Ecto neural progenitor cell (in vitro differentiated cells): ENCODE results near the gene ARMCX6.
"Not testable (repeated sequence)": the region's sequence is repeated elsewhere in the genome, so short reads cannot be mapped to it uniquely, and the experiment has no call there.

ENCODE experiments used
- DNase-seq: peaks from one replicate; pipeline ENCODE4 v3.0.0-alpha.2; 2018; ENCODE audit warnings: low spot score

ARMCX6 gene

DNA sequence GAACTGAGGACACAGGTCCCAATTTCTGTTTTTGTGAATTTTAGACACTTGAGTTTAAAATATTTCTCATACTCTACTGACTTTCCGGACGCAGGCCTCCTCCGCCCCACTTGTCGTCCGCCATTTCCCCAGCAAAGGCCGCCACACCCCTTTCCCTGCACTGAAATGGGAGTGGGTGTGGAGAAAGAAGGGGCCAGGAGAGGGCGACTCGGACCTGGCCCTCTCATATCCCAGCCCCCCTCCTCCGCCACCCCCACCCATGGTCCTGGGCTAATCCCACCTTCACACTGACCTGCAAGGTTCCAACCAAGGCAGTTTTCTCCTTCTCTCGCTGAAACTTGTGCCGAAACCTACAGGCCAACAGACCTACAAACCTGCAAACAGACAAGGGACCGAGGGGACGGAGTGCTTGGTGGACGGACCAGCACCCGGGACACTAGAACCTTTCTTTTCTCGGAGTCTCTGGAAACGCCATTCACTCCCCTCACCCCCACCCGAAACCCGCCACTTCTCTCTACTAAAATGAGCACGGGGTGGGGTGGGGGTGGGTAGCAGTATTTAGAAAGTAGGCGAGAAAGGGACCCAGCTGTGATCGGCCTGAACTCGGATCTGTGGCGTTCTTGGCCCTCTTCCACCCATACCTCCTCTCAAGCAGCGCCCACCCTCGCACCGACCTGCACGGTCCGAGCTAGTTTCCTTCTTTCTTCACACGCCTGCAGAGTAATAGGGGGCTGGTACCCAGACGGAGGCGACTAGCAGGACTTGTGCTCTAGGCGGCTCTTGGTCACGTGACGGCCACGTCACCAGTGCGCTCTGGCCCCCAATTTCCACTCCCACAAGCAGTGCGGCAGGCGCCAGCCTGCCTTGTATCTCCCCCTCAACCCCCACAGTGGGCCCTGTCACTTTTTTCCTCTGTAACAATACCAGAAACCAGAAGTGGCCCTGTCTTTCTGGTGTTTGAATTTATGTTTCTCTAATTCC is at the start of gene ARMCX6:
ARMCX6 (minus strand) TSS at position 790 of the 981 bp plus-strand sequence. CDS start 1,380 bp downstream, outside the sequence.
- peak; percentile 73 for DNase-seq

DNA sequence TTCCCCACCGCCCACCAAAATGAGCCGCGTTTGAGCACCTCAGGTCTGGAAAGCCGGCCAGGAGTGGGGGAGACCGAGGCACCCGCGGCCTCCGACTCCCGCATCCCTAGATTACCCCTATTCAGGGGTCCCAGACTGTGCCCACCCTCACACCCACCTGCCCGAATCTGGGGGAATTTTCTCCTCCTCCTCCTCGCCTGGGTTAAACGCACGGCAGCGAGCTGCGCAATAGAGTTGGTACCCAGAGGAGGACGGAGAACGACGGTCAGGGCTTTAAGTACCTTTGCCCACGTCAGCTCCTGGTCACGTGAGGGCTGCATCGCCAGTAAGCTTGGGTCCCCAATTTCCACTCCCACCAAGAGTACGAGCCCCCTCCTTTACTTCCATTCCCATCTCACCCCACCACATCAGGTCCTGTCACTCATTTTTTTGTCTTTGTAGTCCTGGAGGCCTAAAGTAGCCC is 41.8 kb upstream of the ARMCX6 start, which contains the start of gene ARMCX2:
ARMCX2 (minus strand) TSS at position 250 of the 463 bp plus-strand sequence. CDS start 2,262 bp downstream, outside the sequence.
- peak; percentile 66 for DNase-seq

DNA sequence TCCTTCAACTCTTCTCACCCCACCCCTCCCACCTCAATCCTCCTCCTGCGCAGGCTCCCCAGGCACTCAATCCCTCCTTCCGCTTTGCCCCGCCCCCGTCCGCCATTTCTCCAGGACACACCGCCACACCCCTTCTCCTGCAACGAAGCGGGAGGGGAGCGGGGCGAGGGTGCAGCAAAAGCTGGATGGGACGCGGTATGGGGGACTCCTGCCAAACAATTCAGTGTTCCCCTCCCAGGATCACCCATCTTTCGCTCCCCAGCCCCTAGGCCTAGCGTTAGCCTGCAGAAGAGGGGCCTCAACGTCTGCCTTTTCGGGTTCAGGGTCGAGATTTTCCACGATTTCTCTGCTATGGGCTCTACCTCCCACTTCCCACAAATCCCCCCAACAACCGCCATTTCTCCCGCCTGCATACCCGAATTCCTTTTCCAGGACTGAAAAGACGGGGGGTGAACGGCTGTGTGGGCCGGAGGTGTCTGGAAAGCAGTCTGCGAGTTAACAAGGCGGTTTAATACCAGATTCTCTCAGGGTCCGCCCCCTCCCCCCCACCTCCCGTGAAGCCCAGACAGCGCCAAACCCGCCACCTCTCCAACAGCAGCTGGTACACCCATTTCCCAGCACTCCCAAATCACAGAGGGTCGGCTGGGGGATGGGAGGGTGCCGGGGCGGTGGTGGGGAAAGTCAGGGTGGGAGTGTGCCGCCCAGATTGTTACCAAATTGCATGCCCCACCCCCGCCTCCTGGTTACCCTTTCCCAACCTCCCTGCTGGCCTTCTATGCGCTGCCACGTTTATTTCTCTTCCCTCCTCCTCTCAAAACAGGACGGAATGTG is 41.1 kb upstream of the ARMCX6 start:
- DNase-seq: peak; percentile 69

DNA sequence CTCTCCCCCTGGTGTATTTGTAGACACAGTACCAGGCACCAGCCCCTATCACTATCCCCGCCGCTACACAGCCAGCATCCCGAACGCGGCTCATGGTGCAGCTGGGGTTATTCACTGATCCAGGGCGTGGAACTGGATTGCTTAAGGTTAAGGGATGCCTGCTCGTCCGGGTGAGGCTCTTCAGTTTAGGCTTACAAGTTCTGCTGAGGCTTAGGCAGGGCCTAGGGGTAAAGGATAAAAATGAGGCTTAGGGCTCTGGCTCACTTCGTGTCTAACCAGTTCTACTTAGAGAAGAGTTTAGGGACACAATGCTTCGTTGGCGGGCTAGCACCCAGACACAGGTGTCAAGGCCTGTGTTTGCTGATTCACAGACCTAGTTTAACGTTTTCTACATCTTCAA is 39.7 kb upstream of the ARMCX6 start:
- DNase-seq: no peak

DNA sequence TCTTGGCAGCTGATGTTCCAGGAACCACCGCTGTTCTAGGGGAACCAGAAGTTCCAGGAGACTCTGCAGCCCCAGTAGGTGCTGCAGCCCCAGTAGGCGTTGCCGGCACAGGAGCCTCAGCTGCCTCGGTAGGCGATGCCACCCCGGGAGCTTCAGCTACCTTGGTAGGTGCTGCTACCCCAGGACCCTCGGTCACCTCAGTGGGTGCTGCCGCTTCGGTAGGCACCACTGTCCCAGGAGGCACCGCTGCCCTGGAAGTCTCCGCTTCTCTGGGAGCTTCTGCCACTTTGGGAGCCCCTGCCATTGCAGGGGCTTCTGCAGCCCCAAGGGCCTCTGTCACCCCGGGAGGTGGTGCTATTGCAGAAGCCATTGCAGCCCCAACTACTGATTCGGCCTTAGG is 39.0 kb upstream of the ARMCX6 start:
- DNase-seq: no peak

DNA sequence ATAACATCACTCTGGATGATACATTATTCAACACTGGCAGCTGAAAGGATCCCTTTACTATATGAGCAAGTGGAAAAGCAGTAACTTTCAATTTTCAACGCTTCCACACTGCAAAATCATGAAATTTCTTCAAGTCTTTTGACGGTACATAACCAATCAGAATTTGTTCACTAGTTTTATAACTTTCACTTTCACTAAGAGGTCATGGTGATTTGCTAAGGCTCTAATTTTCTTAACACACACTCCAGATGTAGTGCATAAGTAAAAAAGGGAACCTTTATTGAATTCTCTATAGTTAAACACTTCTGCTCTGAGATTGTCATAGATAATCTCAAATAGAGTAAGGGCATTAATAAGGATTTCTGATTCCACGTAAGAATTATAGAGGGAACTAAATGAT is 37.7 kb upstream of the ARMCX6 start:
- no peak for DNase-seq

DNA sequence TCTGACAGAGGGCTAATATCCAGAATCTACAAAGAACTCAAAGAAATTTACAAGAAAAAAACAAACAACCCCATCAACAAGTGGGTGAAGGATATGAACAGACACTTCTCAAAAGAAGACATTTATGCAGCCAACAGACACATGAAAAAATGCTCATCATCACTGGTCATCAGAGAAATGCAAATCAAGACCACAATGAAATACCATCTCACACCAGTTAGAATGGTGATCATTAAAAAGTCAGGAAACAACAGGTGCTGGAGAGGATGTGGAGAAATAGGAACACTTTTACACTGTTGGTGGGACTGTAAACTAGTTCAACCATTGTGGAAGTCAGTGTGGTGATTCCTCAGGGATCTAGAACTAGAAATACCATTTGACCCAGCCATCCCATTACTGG is 29.9 kb upstream of the ARMCX6 start:
- not testable (repeated sequence) for DNase-seq

DNA sequence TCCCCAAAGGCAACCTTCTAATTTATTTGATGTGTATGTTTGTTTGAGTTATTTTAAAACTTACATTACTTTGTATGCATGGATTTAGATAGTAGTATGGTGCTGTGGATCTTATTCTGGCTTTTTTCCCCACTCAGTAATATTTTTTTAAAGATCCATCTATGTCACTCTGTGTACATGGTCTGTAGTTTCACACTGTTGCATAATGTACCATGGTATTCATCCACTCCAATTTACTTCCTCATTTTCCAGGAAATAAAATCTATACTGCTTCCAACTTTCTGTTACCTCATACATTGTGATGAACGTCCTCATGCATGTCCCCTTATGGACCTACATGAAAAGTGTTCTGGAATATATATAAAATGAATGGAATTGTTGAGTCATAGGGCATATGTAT is 24.3 kb upstream of the ARMCX6 start:
- no peak for DNase-seq

DNA sequence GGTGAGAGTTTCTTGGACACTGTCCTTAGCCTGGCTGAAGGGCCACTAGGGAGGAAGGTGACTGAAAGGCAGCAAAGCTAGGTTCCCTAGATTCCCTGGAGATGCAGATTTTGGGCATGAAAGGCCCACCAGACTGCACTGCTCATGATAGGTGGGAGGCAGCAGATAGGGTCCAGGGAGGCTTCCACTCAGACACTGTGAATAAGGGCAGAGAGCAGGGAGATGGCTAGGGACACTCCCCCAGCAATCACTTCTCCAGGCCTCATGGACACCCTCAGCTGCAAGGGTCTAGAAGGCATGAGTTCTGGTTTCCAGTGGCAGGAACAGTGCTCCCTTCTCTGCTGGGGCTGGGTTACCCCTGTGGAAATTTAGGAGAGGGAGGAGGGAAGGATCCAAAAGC is 21.8 kb upstream of the ARMCX6 start:
- no peak for DNase-seq

DNA sequence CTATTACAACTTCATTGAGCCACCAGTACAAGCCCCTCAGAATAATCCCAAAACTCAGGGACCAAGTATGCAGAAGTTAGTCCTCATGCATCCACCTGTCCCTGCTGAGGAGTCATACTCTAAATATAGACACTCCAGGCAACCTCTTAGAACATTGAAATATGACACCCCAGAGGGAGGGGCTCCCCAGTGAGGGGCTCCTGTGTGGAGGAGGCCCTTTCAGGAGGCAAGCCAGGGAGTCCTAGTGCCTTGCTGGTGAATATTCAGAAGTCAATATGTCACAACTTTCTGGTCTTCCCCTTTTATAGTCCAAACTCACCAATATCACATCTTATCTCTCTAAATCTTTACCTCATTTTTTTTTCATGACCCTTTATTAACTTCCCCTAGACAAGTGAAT is 1.6 kb upstream of the ARMCX6 start:
- no peak for DNase-seq

DNA sequence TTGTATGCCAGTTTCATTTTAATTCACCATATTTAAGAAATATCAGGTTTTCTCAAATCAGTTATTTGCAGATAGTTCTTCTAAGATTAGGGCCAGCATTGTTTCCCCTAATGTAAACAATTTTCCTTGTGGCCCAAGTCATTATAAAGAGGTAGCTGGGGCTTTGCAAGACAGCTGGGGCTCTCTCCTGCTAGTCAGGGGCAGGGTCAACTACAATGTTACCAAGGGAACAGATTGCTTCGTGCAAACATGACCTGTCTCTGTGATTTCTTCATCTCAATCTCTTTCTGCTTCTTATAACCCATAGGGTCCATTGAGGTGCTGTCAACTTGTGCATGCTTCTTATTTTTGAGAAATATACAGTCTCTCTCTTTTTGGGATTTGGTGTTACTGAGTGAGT is 12.1 kb downstream of the ARMCX6 start:
- DNase-seq: no peak

DNA sequence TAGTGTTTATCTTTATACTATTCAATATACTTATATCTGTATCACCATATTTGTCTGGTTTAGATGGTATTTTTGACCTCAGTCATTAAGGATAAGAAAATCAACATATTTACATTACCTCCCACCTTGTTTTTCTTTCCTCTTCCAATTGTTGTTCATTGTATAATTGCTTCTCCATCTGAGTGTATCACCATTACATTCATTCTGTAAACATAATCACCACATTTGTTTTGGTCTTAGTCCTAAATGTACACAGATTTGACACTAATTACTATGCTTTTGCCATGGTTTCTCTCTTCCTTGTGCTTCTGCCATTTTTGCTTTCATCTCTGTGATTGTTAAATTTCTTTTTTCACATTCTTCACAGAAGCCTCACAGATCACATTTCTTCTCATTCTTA is 12.7 kb downstream of the ARMCX6 start:
- no peak for DNase-seq

DNA sequence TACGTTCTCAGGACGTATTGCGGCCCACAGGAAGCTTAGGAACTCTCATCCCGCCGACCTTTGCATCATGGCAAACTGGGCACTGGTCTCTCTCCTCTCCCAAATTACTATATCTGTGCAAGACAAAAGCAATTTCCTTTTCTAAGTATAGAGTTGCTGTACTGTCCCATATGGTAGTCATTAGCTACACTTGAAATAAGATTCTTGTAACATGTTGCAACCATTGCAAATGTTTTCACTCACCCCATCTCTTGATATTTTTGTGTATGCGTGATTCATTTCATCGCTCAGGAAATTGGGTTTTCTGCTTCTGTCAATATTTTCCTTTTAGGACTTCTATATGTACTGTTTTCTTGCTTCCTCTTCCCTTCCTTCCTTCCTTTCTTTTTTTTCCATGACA is 15.7 kb downstream of the ARMCX6 start:
- DNase-seq: no peak

DNA sequence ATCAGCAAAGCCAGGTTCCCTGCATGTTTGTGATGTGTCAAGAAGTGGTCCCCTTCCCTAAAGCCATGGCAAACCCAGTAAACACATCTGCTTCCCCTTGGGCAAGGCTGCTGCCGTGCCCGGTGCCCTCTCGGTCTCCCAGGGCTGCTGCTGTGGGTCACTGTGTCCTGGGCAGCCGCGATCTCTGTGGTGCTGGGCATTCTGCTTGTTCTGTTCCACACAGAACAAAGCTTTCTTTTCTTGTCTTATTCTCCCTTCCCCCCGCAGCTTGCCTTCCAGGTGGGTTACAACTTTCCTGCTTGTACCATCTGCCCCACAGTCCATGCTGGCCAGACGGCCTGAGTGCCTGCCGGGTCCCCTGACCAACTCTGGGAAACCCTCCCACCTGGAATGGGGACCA is 18.2 kb downstream of the ARMCX6 start:
- DNase-seq: not testable (repeated sequence)

DNA sequence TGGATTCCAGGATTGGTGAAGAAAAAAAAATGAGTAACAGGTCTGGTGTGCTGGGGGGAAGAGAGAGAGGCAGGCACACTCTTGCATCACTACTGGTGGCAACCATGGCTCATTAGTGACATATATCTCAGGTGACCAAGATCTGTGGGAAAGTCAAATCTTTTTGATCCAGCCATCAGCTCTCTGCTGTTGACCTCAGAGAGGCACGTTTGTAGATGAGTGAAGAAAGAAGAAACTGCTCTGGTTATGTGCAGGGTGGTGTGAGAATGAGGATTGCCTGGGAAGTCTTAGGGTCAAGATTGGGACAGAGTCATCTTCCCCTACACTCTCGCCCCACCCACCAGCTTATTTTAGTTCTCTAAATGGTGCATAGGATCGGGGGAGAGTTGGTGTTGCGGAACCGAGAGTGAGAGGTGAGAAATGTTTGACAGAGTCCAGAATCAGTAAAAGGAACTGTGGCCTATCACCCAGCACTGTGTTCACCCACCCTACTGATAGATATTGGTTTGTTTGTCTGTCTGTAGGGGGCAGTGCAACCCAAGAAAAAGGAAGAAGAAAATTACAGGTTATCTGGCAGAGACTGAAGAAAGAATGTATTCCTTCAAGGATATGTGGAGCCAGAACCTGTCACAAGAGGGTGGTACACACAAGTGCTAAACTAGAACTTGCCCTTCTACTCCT is 21.9 kb downstream of the ARMCX6 start:
- peak; percentile 37 for DNase-seq
